Endothelial cell of umbilical vein (primary cell): ENCODE results near the gene MMP8.

Source experiments
- EZH2 ChIP-seq: IDR thresholded peaks from 2 replicates; pipeline ENCODE4 v1.6.1; 2012; ENCODE audit warnings: borderline replicate concordance, low read depth, mild to moderate bottlenecking, moderate library complexity, low read length, inconsistent platforms; ENCODE audit not compliant: severe bottlenecking
- FOS ChIP-seq: IDR thresholded peaks from 2 replicates; pipeline ENCODE4 v1.6.1; 2011; ENCODE audit warnings: mild to moderate bottlenecking, low read length, moderate library complexity, borderline replicate concordance; ENCODE audit not compliant: insufficient read depth
- GATA2 ChIP-seq: IDR thresholded peaks from 2 replicates; pipeline ENCODE4 v1.7.0; 2011; ENCODE audit warnings: low read depth, mild to moderate bottlenecking, moderate library complexity, mixed read lengths, low read length; ENCODE audit not compliant: insufficient read length, insufficient read depth
- JUN ChIP-seq: IDR thresholded peaks from 2 replicates; pipeline ENCODE4 v1.6.1; 2011; ENCODE audit warnings: borderline replicate concordance, low read depth; ENCODE audit not compliant: insufficient read length, insufficient read depth
- MYC ChIP-seq: IDR thresholded peaks from one replicate; pipeline ENCODE4 v1.6.1; 2011; ENCODE audit warnings: mild to moderate bottlenecking, low read depth, low read length
- POLR2A ChIP-seq: IDR thresholded peaks from 2 replicates; pipeline ENCODE4 v1.6.1; 2012; ENCODE audit warnings: low read depth, mild to moderate bottlenecking, control low read depth, low read length
- POLR2AphosphoS5 ChIP-seq: IDR thresholded peaks from 2 replicates; pipeline ENCODE4 v1.6.1; 2012; ENCODE audit warnings: low read depth, mild to moderate bottlenecking, control low read depth, low read length, moderate library complexity; ENCODE audit not compliant: insufficient read depth
- TF ChIP-seq, protein P1 (sequence below), 2 donors: IDR thresholded peaks; 1 replicate in 1 of 2; 2 replicates in 1 of 2; pipeline ENCODE4 v1.5.1; 2011; ENCODE audit warnings: low read length in 2 of 2, mild to moderate bottlenecking in 2 of 2, moderate library complexity in 2 of 2, control low read depth in 1 of 2, inconsistent platforms in 1 of 2, low read depth in 1 of 2; ENCODE audit not compliant: insufficient read depth in 1 of 2; ENCODE audit errors: extremely low read depth in 1 of 2
- TF ChIP-seq, protein P2 (sequence below): IDR thresholded peaks from 2 replicates; pipeline ENCODE4 v1.6.1; 2011; ENCODE audit not compliant: insufficient read depth, insufficient read length

DNA sequence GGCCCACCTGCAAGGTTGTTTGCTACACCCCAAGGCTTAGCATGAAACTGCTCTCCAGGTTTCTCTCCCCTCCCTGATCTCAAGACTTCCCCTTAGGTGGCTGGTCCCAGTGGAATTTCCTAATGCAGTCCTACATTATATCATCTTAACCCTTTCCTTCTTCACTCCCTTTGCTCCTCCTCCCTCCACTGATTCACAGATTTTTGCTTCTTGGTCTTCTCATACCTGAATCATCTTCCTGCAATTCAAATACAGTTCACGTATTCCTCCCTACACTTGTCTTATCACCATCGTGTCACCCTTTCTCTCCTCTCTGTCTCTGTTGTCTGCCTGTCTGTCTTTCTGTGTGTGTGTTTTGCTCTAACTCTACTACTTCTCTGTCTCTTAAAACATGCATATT, 38.7 kb upstream of the MMP8 start:
- TF ChIP-seq, protein P1, sequence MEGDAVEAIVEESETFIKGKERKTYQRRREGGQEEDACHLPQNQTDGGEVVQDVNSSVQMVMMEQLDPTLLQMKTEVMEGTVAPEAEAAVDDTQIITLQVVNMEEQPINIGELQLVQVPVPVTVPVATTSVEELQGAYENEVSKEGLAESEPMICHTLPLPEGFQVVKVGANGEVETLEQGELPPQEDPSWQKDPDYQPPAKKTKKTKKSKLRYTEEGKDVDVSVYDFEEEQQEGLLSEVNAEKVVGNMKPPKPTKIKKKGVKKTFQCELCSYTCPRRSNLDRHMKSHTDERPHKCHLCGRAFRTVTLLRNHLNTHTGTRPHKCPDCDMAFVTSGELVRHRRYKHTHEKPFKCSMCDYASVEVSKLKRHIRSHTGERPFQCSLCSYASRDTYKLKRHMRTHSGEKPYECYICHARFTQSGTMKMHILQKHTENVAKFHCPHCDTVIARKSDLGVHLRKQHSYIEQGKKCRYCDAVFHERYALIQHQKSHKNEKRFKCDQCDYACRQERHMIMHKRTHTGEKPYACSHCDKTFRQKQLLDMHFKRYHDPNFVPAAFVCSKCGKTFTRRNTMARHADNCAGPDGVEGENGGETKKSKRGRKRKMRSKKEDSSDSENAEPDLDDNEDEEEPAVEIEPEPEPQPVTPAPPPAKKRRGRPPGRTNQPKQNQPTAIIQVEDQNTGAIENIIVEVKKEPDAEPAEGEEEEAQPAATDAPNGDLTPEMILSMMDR (IDR thresholded peaks at IDR 0.05; ENCODE audit: extremely low read depth in 1 of 2, insufficient read depth in 1 of 2, low read depth in 1 of 2, low read length in 2 of 2) = no peak
- TF ChIP-seq POLR2AphosphoS5 = no peak
- no peak for TF ChIP-seq POLR2A
- TF ChIP-seq JUN = no peak
- no peak for TF ChIP-seq EZH2
- TF ChIP-seq MYC = no peak
- TF ChIP-seq, protein P2, sequence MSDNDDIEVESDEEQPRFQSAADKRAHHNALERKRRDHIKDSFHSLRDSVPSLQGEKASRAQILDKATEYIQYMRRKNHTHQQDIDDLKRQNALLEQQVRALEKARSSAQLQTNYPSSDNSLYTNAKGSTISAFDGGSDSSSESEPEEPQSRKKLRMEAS = no peak
- TF ChIP-seq FOS = peak; percentile 76
- TF ChIP-seq GATA2 = peak; percentile 74
